Skeletal muscle satellite cell (primary cell): ENCODE results near the gene DNASE1.

Experiments
- H3K27me3 ChIP-seq: 2 replicates; pipeline ENCODE4 v1.7.0; 2013; ENCODE audit warnings: low read length; ENCODE audit not compliant: control insufficient read depth, insufficient read depth
- H3K36me3 ChIP-seq: 2 replicates; pipeline ENCODE4 v1.7.0; 2013; ENCODE audit warnings: mild to moderate bottlenecking, control low read depth, low read length; ENCODE audit not compliant: insufficient read depth
- H3K4me1 ChIP-seq: 2 replicates; pipeline ENCODE4 v1.7.0; 2013; ENCODE audit warnings: low read length; ENCODE audit not compliant: control insufficient read depth, insufficient read depth
- H3K4me2 ChIP-seq: 2 replicates; pipeline ENCODE4 v1.7.0; 2013; ENCODE audit warnings: mild to moderate bottlenecking, low read length
- H3K4me3 ChIP-seq: 2 replicates; pipeline ENCODE4 v1.7.0; 2013; ENCODE audit warnings: low read length
- H3K9ac ChIP-seq: 2 replicates; pipeline ENCODE4 v1.7.0; 2013; ENCODE audit warnings: mild to moderate bottlenecking, low read depth, low read length, moderate library complexity
- H3K9me3 ChIP-seq: replicated peaks from 2 replicates; pipeline ENCODE4 v1.7.0; 2013; ENCODE audit warnings: mild to moderate bottlenecking, control low read depth, low read length

Gene DNASE1

DNA sequence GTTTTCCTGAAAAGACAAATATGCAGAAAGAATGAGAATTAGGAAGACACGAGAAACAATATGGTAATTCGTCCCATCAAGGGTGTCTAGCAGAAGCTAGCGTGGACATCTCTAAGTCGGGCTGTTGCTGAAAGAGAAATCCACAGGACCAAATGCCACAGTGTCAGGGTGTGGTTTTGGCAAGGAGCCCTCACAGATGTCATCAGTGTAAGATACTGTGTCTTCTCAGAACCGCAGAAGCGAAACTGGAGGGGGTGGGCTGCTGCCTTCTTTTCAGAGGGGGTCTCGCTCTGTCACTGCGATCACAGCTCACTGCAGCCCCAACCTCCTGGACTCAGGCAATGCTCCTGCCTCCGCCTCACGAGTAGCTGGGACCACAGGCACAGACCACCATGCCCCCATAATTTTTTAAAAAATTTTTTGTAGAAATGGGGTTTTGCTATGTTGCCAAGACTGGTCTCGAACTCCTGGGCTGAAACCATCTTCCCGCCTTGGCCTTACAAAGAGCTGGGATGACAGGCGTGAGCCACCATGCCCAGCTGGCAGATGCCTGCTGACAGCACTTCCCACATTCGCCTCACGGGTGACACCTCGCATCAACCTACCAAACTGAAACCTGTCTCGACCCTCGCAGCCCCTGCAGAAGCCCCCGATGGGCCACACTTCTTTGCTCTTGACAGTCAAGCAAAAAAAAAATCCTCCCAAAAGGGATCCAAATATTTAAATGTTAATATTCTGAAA, 36.7 kb downstream of the DNASE1 start:
- Histone ChIP-seq H3K27me3 (no peaks in the 10 kb centered on the region), H3K9ac (peak overlapping the region; percentile 64), H3K9me3 (no peaks in the 10 kb centered on the region), H3K4me3 (peak overlapping the region; percentile 67), H3K4me2 (peak overlapping the region; percentile 88), H3K36me3 (peaks cover 21% of the 10 kb centered on the region), H3K4me1 (peaks cover 12% of the 10 kb centered on the region)

DNA sequence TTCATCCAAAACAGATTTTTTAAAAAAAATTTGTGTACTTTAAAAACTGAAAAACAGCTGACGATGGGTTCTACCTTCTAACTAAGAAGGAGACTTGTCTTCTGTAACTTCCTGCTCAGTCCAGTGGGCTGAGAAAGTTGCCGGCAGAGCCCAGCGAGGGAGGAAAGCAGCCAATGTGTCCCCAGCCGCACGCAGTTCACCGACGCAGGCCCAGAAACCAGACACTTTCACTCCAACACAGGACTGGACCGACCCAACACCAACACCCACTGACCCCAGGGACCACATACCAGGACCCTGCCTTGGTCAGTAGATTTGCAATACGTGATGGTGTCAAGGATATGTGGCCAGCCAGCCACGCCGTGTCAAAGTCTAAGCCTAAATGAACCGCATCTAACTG, 37.3 kb downstream of the DNASE1 start:
- Histone ChIP-seq H3K4me1 (peaks cover 15% of the 10 kb centered on the region), H3K4me2 (no peak overlapping the region), H3K9me3 (no peaks in the 10 kb centered on the region), H3K4me3 (no peak overlapping the region), H3K9ac (no peak overlapping the region), H3K27me3 (no peaks in the 10 kb centered on the region), H3K36me3 (peaks cover 18% of the 10 kb centered on the region)

DNA sequence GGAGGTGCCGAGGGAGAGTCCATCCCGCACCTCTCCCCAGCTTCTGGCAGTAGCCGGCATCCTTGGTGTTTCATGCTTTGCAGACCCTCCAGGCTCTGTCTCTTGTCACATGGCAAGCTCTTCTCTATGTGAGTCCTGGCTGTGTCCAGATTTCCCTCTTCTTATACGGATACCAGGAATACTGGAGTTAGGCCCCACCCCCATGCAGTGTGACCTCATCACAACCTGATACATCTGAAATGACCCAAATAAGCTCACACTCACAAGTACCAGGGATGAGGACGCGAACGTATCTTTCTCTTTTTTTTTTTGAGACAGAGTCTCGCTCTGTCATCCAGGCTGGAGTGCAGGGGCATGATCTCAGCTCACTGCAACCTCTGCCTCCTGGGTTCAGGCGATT, 39.6 kb downstream of the DNASE1 start:
- H3K9me3 ChIP-seq, result no peaks in the 10 kb centered on the region
- no peaks in the 10 kb centered on the region for H3K27me3 ChIP-seq
- no peak overlapping the region for H3K4me2 ChIP-seq
- H3K4me3 ChIP-seq, result no peak overlapping the region
- peaks cover 5% of the 10 kb centered on the region for H3K36me3 ChIP-seq
- peaks cover 15% of the 10 kb centered on the region for H3K4me1 ChIP-seq
- no peak overlapping the region for H3K9ac ChIP-seq

DNA sequence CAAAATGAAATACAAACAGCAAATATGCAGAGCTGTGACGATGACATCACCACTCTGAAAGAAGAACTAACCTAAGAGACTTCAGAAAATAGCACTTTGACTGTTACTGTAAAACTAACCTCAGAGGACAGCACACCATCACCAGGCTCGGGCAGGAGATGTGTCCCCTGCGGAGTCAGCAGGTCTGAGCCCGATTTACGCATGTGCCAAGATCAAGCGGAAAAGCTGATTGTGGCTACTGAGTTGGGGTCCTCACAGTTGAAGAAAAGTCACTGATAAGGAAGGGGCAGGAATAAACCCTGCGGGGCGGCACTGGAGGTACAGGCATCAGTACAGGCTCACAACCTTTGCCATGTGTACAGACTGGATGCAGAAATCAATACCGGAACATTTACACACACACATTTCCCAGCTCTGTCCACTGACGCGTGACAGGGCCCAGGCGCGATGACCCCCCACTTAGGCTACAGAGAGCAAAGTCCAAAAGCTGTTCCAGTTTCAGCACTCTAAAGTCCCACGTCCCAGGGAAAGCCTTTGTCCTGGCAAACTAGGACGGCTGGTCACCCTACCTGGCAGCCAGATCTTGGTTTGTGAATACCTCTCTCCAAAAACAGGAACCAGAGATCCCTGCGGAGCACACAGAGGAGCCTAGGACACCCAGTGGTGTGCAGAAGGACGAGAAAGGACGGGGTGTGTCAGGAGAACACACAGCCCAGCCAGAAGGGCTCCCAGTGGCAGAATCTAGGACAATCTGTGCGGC, 41.3 kb downstream of the DNASE1 start:
- H3K9me3 ChIP-seq, result no peaks in the 10 kb centered on the region
- no peak overlapping the region for H3K4me3 ChIP-seq
- no peaks in the 10 kb centered on the region for H3K36me3 ChIP-seq
- no peak overlapping the region for H3K4me2 ChIP-seq
- no peaks in the 10 kb centered on the region for H3K27me3 ChIP-seq
- H3K4me1 ChIP-seq, result peaks cover 8% of the 10 kb centered on the region
- H3K9ac ChIP-seq, result no peak overlapping the region

DNA sequence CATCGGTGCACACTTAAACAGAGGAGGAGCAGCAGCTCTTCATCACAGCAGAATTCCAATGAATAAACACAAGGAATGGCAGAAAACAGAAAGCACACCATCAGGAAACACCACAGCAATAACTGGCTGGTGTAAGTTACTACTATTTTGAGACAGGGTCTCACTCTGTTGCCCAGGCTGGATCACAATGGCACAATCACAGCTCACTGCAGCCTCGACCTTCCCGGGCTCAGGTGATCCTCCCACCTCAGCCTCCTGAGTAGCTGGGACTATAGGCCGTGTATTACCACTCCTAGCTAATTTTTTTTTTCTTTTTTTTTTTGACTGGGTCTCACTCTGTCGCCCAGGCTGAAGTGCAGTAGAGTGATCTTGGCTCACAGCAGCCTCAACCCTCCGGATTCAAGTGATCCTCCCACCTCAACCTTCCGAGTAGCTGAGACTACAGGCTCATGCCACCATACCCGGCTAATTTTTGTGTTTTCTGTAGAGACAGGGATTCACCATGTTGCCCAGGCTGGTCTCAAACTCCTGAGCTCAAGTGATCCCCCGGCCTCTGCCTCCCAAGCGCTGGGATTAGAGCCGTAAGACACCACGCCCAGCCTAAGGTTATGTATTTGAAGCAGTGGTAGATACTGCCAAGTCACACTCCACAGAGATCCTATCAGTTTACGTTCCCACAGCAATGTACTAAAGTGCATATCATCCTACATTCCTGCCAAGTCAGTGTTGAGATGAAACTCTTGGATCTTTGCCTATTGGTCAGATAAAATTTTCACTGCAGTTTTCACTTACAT, 42.1 kb downstream of the DNASE1 start:
- H3K4me3 ChIP-seq, result no peak overlapping the region
- H3K36me3 ChIP-seq, result no peaks in the 10 kb centered on the region
- H3K9me3 ChIP-seq, result no peaks in the 10 kb centered on the region
- peaks cover 3% of the 10 kb centered on the region for H3K4me1 ChIP-seq
- no peaks in the 10 kb centered on the region for H3K27me3 ChIP-seq
- peak overlapping the region; percentile 27 for H3K9ac ChIP-seq
- H3K4me2 ChIP-seq, result peak overlapping the region; percentile 60

DNA sequence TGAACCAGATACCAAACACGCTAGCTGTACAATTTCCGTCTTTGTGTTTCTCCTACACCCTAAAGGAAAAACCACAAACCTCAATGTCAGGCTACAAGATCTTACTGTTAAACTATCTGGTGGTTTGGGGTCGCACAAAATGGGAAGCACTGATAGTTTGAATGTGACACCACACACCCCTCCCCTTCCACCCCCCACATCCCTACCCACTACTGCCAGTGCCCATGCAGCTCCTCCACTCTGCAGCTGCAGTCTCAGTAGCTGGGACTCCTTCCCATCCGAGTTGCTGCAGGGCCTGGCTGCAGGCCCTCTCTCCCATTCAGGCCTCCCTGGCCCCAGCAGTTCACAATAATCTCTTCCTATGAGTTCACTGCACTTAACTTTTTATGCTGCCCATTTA, 44.5 kb downstream of the DNASE1 start:
- no peaks in the 10 kb centered on the region for H3K36me3 ChIP-seq
- peaks cover 3% of the 10 kb centered on the region for H3K4me1 ChIP-seq
- H3K4me2 ChIP-seq, result no peak overlapping the region
- H3K4me3 ChIP-seq, result no peak overlapping the region
- H3K9me3 ChIP-seq, result no peaks in the 10 kb centered on the region
- H3K9ac ChIP-seq, result no peak overlapping the region
- no peaks in the 10 kb centered on the region for H3K27me3 ChIP-seq

DNA sequence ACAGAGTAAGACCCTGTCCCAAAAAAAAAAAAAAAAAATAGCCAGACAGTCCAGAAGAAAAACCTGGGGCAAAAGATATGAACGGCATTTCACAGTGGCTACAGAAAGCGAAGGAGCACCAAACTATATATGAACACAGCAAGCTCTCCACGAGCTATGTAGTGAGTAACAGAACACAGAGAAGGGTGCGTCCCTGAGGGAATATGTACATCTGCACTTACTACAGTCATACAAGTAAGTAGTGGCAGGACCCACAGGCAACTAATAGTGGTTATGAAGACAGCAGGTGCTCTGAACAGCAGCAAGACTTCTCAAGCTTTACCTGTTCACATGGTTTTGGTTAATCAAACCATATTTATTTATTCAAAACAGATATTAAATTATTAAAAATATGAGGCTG, 47.0 kb downstream of the DNASE1 start:
- H3K4me3 ChIP-seq, result no peak overlapping the region
- no peaks in the 10 kb centered on the region for H3K27me3 ChIP-seq
- H3K4me1 ChIP-seq, result peaks cover 3% of the 10 kb centered on the region
- no peak overlapping the region for H3K4me2 ChIP-seq
- no peaks in the 10 kb centered on the region for H3K9me3 ChIP-seq
- no peak overlapping the region for H3K9ac ChIP-seq
- H3K36me3 ChIP-seq, result no peaks in the 10 kb centered on the region

DNA sequence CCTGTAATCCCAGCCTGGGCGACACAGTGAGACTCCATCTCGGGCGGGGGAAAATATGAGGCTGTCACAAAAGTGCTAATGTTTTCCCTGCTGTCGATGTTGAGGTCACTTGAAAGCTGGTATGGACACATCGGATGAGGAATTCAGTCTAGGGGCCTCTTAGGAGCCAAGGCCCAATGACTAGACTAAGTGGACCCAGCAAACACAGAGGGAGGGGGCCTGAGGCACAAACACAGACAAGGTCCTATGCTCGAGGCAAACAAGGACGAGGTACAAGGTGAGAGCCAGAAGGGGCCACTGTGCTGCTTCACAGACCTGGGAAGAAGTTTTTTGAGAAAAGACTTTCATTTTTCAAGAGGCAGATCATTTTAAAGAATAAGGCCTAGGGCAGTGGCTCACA, 47.6 kb downstream of the DNASE1 start:
- no peaks in the 10 kb centered on the region for H3K27me3 ChIP-seq
- H3K9me3 ChIP-seq, result no peaks in the 10 kb centered on the region
- no peak overlapping the region for H3K4me2 ChIP-seq
- no peaks in the 10 kb centered on the region for H3K4me1 ChIP-seq
- no peak overlapping the region for H3K4me3 ChIP-seq
- H3K9ac ChIP-seq, result no peak overlapping the region
- H3K36me3 ChIP-seq, result no peaks in the 10 kb centered on the region

DNA sequence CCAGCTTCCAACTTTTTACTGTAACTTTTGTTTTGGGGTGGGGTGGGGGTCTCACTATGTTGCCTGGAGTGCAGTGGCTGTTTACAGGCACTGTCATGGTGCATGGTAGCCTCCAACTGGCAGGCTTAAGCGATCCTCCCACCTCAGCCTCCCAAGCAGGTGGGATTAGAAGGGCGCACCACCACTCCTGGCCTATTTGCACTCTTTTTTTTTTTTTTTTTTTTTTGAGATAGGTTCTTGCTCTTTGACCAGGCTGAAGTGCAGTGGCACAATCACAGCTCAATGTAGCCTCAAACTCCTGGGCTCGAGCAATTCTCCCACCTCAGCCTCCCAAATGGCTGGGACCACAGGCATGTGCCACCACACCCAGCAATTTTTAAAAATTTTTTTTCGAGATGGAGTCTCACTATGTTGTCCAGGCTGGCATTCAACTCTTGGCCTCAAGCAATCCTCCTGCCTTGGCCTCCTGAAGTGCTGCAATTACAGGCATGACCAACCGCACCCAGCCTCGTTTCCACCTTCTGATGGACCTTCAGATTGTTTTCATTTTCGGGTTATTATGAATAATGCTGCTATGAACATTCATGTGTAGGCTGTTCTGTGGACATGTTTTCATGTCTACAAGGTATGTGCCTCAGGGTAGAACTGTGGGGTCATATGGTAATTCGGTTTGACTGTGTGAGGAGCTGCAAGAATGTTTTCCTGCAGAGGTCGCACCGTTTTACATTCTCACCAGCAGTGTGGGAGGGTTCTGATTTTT, 51.9 kb downstream of the DNASE1 start:
- Histone ChIP-seq H3K9me3 (no peaks in the 10 kb centered on the region), H3K9ac (no peak overlapping the region), H3K4me1 (no peaks in the 10 kb centered on the region), H3K4me3 (no peak overlapping the region), H3K4me2 (no peak overlapping the region), H3K36me3 (no peaks in the 10 kb centered on the region), H3K27me3 (no peaks in the 10 kb centered on the region)
